ENCODE results near the gene NAA25.

GRCh38 chr12:112140728-112141127 is 32.1 kb upstream of the NAA25 start:
- TF ChIP-seq JUND (IDR thresholded peaks at IDR 0.05) (no peak), CTCF (IDR thresholded peaks at IDR 0.05; ENCODE audit: low read depth, low read length, missing input control) (no peak), SP1 (IDR thresholded peaks at IDR 0.05) (no peak), RAD21 (IDR thresholded peaks at IDR 0.05) (no peak), ATF3 (IDR thresholded peaks at IDR 0.05) (no peak), NR2F2 (IDR thresholded peaks at IDR 0.05) (no peak), YY1 (IDR thresholded peaks at IDR 0.05) (no peak)

All from liver (tissue), 3 donors.